Neural cell (in vitro differentiated cells): Measurements from ENCODE around the gene GAS7.

ENCODE experiments used
- MXI1 ChIP-seq: fragments of 450-650 bp; conservative IDR thresholded peaks from 2 replicates; pipeline ENCODE4 v1.6.1; 2014; ENCODE audit warnings: antibody characterized with exemption, mild to moderate bottlenecking; ENCODE audit not compliant: poor library complexity, severe bottlenecking
- POLR2AphosphoS5 ChIP-seq: IDR thresholded peaks from 2 replicates; pipeline ENCODE4 v1.6.1; 2012
- SMC3 ChIP-seq: fragments of 450-650 bp; conservative IDR thresholded peaks from 2 replicates; pipeline ENCODE4 v1.6.1; 2014; ENCODE audit warnings: antibody characterized with exemption, mild to moderate bottlenecking, moderate library complexity; ENCODE audit not compliant: poor library complexity
- TF ChIP-seq, protein P1 (sequence below): fragments of 450-650 bp; IDR thresholded peaks from 2 replicates; pipeline ENCODE4 v1.5.1; 2014; ENCODE audit warnings: antibody characterized with exemption, mild to moderate bottlenecking, moderate library complexity; ENCODE audit not compliant: poor library complexity, severe bottlenecking
- TF ChIP-seq, protein P2 (sequence below): IDR thresholded peaks from 2 replicates; pipeline ENCODE4 v1.6.1; 2012; ENCODE audit warnings: borderline replicate concordance

DNA sequence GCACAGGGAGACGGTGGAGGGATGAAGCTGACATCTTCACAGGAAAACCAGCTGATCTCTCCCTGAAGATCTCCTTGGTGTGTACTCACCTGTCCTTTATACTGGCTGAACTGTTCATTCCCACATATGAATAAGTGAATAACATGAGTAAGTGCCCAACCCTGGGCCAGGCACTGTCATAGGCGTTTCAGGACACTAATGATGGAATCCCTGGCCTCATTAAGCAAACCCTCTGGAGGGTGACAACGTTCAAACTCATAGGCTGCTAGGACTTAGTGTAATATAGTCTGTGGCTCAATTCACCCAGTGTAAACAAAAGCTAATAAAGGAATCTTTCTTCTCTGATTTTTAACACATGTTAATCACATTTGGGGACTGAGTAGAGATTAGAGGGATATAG, 24.5 kb downstream of the GAS7 start:
- TF ChIP-seq, protein P1, sequence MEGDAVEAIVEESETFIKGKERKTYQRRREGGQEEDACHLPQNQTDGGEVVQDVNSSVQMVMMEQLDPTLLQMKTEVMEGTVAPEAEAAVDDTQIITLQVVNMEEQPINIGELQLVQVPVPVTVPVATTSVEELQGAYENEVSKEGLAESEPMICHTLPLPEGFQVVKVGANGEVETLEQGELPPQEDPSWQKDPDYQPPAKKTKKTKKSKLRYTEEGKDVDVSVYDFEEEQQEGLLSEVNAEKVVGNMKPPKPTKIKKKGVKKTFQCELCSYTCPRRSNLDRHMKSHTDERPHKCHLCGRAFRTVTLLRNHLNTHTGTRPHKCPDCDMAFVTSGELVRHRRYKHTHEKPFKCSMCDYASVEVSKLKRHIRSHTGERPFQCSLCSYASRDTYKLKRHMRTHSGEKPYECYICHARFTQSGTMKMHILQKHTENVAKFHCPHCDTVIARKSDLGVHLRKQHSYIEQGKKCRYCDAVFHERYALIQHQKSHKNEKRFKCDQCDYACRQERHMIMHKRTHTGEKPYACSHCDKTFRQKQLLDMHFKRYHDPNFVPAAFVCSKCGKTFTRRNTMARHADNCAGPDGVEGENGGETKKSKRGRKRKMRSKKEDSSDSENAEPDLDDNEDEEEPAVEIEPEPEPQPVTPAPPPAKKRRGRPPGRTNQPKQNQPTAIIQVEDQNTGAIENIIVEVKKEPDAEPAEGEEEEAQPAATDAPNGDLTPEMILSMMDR = no peak
- TF ChIP-seq MXI1 (no peak), SMC3 (no peak), POLR2AphosphoS5 (no peak)
- TF ChIP-seq, protein P2, sequence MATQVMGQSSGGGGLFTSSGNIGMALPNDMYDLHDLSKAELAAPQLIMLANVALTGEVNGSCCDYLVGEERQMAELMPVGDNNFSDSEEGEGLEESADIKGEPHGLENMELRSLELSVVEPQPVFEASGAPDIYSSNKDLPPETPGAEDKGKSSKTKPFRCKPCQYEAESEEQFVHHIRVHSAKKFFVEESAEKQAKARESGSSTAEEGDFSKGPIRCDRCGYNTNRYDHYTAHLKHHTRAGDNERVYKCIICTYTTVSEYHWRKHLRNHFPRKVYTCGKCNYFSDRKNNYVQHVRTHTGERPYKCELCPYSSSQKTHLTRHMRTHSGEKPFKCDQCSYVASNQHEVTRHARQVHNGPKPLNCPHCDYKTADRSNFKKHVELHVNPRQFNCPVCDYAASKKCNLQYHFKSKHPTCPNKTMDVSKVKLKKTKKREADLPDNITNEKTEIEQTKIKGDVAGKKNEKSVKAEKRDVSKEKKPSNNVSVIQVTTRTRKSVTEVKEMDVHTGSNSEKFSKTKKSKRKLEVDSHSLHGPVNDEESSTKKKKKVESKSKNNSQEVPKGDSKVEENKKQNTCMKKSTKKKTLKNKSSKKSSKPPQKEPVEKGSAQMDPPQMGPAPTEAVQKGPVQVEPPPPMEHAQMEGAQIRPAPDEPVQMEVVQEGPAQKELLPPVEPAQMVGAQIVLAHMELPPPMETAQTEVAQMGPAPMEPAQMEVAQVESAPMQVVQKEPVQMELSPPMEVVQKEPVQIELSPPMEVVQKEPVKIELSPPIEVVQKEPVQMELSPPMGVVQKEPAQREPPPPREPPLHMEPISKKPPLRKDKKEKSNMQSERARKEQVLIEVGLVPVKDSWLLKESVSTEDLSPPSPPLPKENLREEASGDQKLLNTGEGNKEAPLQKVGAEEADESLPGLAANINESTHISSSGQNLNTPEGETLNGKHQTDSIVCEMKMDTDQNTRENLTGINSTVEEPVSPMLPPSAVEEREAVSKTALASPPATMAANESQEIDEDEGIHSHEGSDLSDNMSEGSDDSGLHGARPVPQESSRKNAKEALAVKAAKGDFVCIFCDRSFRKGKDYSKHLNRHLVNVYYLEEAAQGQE = no peak
